ENCODE results near the gene NES. TPM values are rescaled to one million over a fixed set of nuclear protein-coding genes. Genes with fewer than 3 reads are reported as not detected.

NES gene
- total RNA-seq, 4 donors from 2014 or later: 59.9 to 65.3 (median 63.9) TPM

GRCh38 chr1:156709031-156709430 is 31.8 kb upstream of the NES start:
- 50 to 71% methylated on average over 4 of the region's 4 CpGs for whole genome bisulfite sequencing, 2 donors
- H3K27ac ChIP-seq: peak overlapping the region in 2 of 4 donors; percentile 12 to 86
- peaks cover 0 to 86% (median 36%) of the 10 kb centered on the region in 4 donors for H3K4me1 ChIP-seq
- TF ChIP-seq EP300 (IDR thresholded peaks at IDR 0.05) (no peak), POLR2A (IDR thresholded peaks at IDR 0.05) (no peak)
- TF ChIP-seq, protein P1, sequence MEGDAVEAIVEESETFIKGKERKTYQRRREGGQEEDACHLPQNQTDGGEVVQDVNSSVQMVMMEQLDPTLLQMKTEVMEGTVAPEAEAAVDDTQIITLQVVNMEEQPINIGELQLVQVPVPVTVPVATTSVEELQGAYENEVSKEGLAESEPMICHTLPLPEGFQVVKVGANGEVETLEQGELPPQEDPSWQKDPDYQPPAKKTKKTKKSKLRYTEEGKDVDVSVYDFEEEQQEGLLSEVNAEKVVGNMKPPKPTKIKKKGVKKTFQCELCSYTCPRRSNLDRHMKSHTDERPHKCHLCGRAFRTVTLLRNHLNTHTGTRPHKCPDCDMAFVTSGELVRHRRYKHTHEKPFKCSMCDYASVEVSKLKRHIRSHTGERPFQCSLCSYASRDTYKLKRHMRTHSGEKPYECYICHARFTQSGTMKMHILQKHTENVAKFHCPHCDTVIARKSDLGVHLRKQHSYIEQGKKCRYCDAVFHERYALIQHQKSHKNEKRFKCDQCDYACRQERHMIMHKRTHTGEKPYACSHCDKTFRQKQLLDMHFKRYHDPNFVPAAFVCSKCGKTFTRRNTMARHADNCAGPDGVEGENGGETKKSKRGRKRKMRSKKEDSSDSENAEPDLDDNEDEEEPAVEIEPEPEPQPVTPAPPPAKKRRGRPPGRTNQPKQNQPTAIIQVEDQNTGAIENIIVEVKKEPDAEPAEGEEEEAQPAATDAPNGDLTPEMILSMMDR (IDR thresholded peaks at IDR 0.05): no peak
- H3K36me3 ChIP-seq: no peaks in the 10 kb centered on the region
- H3K4me3 ChIP-seq: no peak overlapping the region
- DNase-seq (ENCODE audit: low spot score in 2 of 2): no peak
- no peaks in the 10 kb centered on the region for H3K9me3 ChIP-seq
- H3K27me3 ChIP-seq: peaks cover 0 to 11% of the 10 kb centered on the region in 2 donors

DNA sequence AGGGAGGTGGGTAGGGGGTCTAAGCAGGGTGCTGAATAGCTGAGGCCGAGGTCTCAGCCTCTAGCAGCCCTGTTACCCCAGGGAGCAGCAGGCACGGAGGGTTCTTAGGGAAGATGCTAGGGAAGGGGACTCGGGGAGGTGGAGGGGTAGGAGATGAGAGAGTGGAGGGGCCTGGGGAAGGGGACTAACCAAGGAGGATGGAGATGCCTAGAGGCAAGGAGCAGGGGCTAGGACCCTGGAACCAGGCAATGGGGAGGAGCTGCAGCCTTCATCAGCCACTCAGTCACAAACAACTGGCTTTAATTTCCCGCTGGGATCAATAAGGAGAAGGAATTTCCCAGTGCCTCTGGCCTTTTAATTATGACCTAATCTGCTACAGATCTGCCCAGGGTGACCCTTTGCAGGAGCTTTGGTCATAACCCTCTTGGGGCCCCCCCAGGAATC is 31.0 kb upstream of the NES start:
- H3K9me3 ChIP-seq: no peaks in the 10 kb centered on the region
- H3K4me1 ChIP-seq: peaks cover 0 to 94% (median 36%) of the 10 kb centered on the region in 4 donors
- peaks cover 0 to 19% of the 10 kb centered on the region in 2 donors for H3K27me3 ChIP-seq
- no peak overlapping the region for H3K4me3 ChIP-seq
- H3K36me3 ChIP-seq: no peaks in the 10 kb centered on the region
- no peak for TF ChIP-seq POLR2A (IDR thresholded peaks at IDR 0.05)
- no peak for TF ChIP-seq EP300 (IDR thresholded peaks at IDR 0.05)
- TF ChIP-seq, protein P1 (IDR thresholded peaks at IDR 0.05): no peak
- peak overlapping the region in 2 of 4 donors; percentile 12 to 86 for H3K27ac ChIP-seq
- no peak for DNase-seq (ENCODE audit: low spot score in 2 of 2)
- 38 to 56% methylated on average over 4 of the region's 4 CpGs for WGBS, 2 donors

- DNase-seq (ENCODE audit: low spot score in 2 of 2): peak in 1 of 2 donors; percentile 41
- no peak overlapping the region for H3K4me3 ChIP-seq
- H3K4me1 ChIP-seq: peaks cover 0 to 93% (median 36%) of the 10 kb centered on the region in 4 donors
These were observed 30.4 kb upstream of the NES start for GRCh38 chr1:156707417-156708217.

DNA sequence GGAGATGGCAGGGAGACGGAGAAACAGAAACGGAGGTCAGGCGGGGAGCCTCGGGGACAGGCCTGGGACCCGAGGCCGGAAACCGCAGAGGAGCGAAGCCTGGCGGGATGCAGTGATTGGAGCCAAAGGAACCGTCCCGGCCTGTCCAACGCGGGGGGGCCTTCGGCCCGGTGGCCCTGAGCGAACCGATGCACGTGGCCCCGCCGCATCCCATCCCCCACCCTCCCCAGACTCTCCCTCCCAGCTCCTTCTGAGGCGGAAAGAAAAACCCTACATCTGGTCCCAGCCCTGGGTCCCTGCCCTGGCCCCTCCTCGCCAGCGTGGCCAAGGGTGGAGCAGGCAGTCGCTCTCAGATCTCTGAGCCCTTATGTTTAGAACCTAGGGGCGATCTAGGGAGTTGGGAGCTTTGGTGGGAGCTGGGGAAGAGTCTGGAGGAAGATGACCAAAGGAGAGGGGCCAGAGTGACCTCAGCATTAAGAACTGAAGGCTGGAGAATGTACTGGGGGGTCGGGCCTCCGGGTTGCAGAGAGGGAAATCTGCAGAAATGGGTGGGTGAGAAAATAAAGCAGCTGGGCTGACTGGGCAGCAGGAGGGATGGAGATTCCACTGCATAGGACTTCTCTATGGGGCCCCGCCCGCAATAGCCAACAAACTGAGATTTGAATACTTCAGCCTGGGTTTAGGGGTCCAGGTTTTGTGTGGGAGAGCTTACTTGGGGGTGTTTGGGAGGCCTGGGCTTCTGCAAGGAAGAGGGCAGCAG is 29.6 kb upstream of the NES start:
- Histone ChIP-seq H3K27me3 (peaks cover 0 to 23% of the 10 kb centered on the region in 2 donors), H3K9me3 (no peaks in the 10 kb centered on the region), H3K4me3 (peak overlapping the region; percentile 35 to 58 (median 46)), H3K4me1 (peaks cover 0 to 87% (median 36%) of the 10 kb centered on the region in 4 donors), H3K36me3 (no peaks in the 10 kb centered on the region), H3K27ac (peak overlapping the region; percentile 31 to 89 (median 68))
- 5% methylated on average over 29 of the region's 29 CpGs for WGBS, 2 donors
- peak; percentile 60 to 63 for DNase-seq (ENCODE audit: low spot score in 2 of 2)
- TF ChIP-seq POLR2A (IDR thresholded peaks at IDR 0.05) (no peak), EP300 (IDR thresholded peaks at IDR 0.05) (no peak)
- TF ChIP-seq, protein P1 (IDR thresholded peaks at IDR 0.05): no peak

More at GRCh38 chr1:156707417-156708217, 30.4 kb upstream of the NES start:
- TF ChIP-seq EP300 (IDR thresholded peaks at IDR 0.05) (no peak), POLR2A (IDR thresholded peaks at IDR 0.05) (no peak)
- TF ChIP-seq, protein P1 (IDR thresholded peaks at IDR 0.05): no peak
- Histone ChIP-seq H3K36me3 (no peaks in the 10 kb centered on the region), H3K9me3 (no peaks in the 10 kb centered on the region), H3K27me3 (peaks cover 0 to 23% of the 10 kb centered on the region in 2 donors), H3K27ac (peak overlapping the region in 2 of 4 donors; percentile 86 to 89)
- WGBS, 2 donors: 52 to 53% methylated on average over 8 of the region's 8 CpGs

Data from tibial nerve (tissue), 4 donors.